Lower lobe of right lung (tissue), 2 donors: Measurements from ENCODE around the gene SNX13. TPM values are rescaled to one million over a fixed set of nuclear protein-coding genes. Genes with fewer than 3 reads are reported as not detected.

Experiments used
- ATAC-seq, 2 donors: fragments of 200-7000 bp; cut with Tn5 transposase; one replicate each; pipeline ENCODE4 v1.9.1; 2020 to 2022; ENCODE audit warnings: mild to moderate bottlenecking in 2 of 2, moderate library complexity in 2 of 2
- DNase-seq: peaks from one replicate; pipeline ENCODE4 v3.0.0-alpha.2; 2020
- H3K27ac ChIP-seq: fragments of 200-600 bp; one replicate; pipeline ENCODE4 v1.8.0; 2022
- H3K27me3 ChIP-seq: fragments of 200-600 bp; one replicate; pipeline ENCODE4 v1.8.0; 2022; ENCODE audit warnings: low read depth
- H3K36me3 ChIP-seq: fragments of 200-600 bp; one replicate; pipeline ENCODE4 v1.8.0; 2022; ENCODE audit warnings: mild to moderate bottlenecking
- H3K4me1 ChIP-seq: fragments of 200-600 bp; one replicate; pipeline ENCODE4 v1.8.0; 2022
- H3K4me3 ChIP-seq: fragments of 200-600 bp; one replicate; pipeline ENCODE4 v1.8.0; 2022; ENCODE audit warnings: mild to moderate bottlenecking
- H3K9me3 ChIP-seq: fragments of 200-600 bp; one replicate; pipeline ENCODE4 v1.8.0; 2022
- CTCF ChIP-seq: fragments of 200-600 bp; IDR thresholded peaks from one replicate; pipeline ENCODE4 v1.8.0; 2022; ENCODE audit warnings: antibody characterized with exemption, mild to moderate bottlenecking
- intact Hi-C: fragments of 100-400 bp; cut with DNase I; formaldehyde crosslinking; loops from one replicate; pipeline ENCODE4 v1.11.0; 2022
- total RNA-seq: library from RNA; stranded (reverse); fragmentation: NEBNext Ultra II Directional; extraction: Animal tissue kit (Norgen Biotek cat#: 25700); gene quantifications from one replicate; pipeline ENCODE4 v1.2.1, GENCODE V29; 2021
- donor health status: DM: no; HTN: yes; CAD: no; lungs with severe emphysema.

SNX13 gene
- total RNA-seq, 1 donor from 2014 or later, result 62.7 TPM

DNA sequence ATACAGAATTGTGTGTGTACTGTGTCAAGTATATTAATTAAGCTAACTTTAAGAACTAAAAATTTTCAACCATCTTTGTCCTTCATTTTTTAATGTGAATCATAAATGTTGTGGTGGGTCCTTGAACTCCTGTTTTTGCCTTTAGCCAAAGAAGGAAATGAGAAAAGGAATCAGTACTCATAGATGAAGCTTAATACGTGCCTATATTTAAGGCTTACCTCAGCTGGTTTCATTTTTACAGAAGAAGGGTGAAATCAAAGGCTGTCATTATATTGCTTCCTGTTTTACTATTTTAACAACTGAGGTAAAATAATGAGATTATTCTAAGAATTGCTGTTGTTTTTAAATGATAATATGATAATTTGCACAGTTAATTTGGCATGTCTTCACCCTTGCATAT lies 6.3 kb upstream of the SNX13 start:
- Histone ChIP-seq H3K27ac (no peak overlapping the region), H3K36me3 (no peaks in the 10 kb centered on the region), H3K27me3 (no peaks in the 10 kb centered on the region), H3K9me3 (no peaks in the 10 kb centered on the region), H3K4me1 (peaks cover 8% of the 10 kb centered on the region), H3K4me3 (no peak overlapping the region)
- intact Hi-C loops, result no loop called here
- no peak for ATAC-seq
- no peak for TF ChIP-seq CTCF
- no peak for DNase-seq

DNA sequence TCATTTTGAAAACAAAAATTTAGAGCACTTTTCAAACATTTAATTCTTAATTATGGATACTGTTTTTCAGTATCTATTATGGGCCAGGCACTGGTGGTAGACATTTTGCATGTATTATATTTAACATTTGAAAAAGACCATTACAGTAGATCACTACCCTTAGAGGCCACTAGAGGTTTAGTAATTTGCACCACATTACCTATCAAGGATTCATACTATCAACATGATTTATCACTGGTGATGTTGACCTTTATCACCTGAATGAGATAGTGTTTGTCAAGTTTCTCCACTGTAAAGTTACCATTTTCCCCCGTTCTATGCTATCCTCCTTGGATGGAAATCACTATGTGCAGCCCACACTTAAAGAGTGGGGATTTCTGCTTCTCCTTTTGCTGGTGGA lies 4.4 kb upstream of the SNX13 start:
- H3K36me3 ChIP-seq, result no peaks in the 10 kb centered on the region
- no peak overlapping the region for H3K4me3 ChIP-seq
- H3K9me3 ChIP-seq, result no peaks in the 10 kb centered on the region
- peaks cover 14% of the 10 kb centered on the region for H3K4me1 ChIP-seq
- TF ChIP-seq CTCF, result no peak
- ATAC-seq (no peak), DNase-seq (no peak)
- H3K27ac ChIP-seq, result no peak overlapping the region
- intact Hi-C loops, result no loop called here
- no peaks in the 10 kb centered on the region for H3K27me3 ChIP-seq

DNA sequence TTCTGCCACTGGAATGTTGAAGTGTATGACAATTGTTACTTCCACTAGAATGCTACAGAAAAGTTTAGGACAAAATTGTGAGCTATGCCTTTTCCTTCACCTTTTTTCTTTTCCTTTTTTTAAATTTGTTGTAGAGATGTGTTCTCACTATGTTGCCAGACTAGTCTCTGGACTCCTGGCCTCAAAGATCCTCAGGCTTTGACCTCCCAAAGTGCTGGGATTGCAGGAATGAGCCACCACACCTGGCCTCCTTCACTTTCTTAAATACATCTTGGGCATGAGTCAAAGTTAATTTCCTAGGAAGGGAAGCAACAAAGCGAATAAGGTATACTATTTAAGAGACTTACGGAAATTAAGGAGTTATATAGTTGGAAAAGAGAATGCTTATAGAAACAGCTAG lies 2.7 kb upstream of the SNX13 start:
- DNase-seq (no peak), ATAC-seq (no peak)
- no peak overlapping the region for H3K27ac ChIP-seq
- no peak overlapping the region for H3K4me3 ChIP-seq
- intact Hi-C loops, result no loop called here
- H3K4me1 ChIP-seq, result peaks cover 26% of the 10 kb centered on the region
- H3K27me3 ChIP-seq, result no peaks in the 10 kb centered on the region
- H3K9me3 ChIP-seq, result no peaks in the 10 kb centered on the region
- no peak for TF ChIP-seq CTCF
- no peaks in the 10 kb centered on the region for H3K36me3 ChIP-seq

- H3K4me1 ChIP-seq, result peaks cover 34% of the 10 kb centered on the region
- ATAC-seq, result no peak
- no peaks in the 10 kb centered on the region for H3K36me3 ChIP-seq
- H3K9me3 ChIP-seq, result no peaks in the 10 kb centered on the region
- no peak overlapping the region for H3K4me3 ChIP-seq
- DNase-seq, result no peak
- no peak overlapping the region for H3K27ac ChIP-seq
- TF ChIP-seq CTCF, result no peak
- H3K27me3 ChIP-seq, result no peaks in the 10 kb centered on the region
- intact Hi-C loops, result no loop called here
Measured at GRCh38 chr7:17942231-17942630, 1.9 kb upstream of the SNX13 start.

DNA sequence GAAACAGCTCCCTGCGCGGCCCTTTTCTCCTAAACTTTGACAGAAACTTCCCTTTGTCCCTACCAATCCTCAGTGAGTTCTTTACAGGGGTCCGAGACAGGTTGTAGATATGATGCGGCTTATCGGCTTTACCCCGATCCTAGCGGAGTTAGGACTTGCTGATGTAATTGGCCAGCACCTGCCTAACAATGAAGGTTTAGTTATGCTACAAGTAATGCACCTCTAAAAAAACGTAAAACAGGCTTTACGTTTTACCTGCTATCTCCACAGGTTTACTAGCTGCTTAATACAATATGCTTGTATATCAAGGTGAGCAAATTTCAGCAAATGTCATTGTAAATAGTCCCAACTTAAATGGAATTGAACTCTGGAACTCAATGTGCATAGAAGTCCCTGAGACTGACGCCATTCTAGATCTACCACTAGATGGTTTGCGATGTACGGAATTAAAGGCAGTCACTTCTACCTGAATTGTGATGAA lies 697 bp upstream of the SNX13 start:
- ATAC-seq (peak; percentile 2 to 21), DNase-seq (no peak)
- no peaks in the 10 kb centered on the region for H3K9me3 ChIP-seq
- H3K4me3 ChIP-seq, result peak overlapping the region; percentile 70
- H3K36me3 ChIP-seq, result no peaks in the 10 kb centered on the region
- TF ChIP-seq CTCF, result no peak
- peaks cover 33% of the 10 kb centered on the region for H3K4me1 ChIP-seq
- H3K27me3 ChIP-seq, result no peaks in the 10 kb centered on the region
- intact Hi-C loops, result no loop called here
- H3K27ac ChIP-seq, result peak overlapping the region; percentile 97
